Aorta (tissue), 5 donors: Measurements from ENCODE around the gene MRPL3. TPM values are rescaled to one million over a fixed set of nuclear protein-coding genes. Genes with fewer than 3 reads are reported as not detected.

Source experiments
- ATAC-seq: fragments of 200-7000 bp; cut with Tn5 transposase; one replicate; pipeline ENCODE4 v1.9.1; 2022; ENCODE audit warnings: moderate library complexity; ENCODE audit not compliant: low FRiP score
- DNase-seq, 2 donors: peaks; one replicate each; pipeline ENCODE4 v3.0.0-alpha.2; 2020
- H3K27ac ChIP-seq, 2 donors: one replicate each; pipeline ENCODE4 v1.5.1; 2013; ENCODE audit warnings: low read length in 2 of 2, mild to moderate bottlenecking in 2 of 2, moderate library complexity in 2 of 2, control low read depth in 1 of 2, inconsistent platforms in 1 of 2, low read depth in 1 of 2
- H3K27me3 ChIP-seq, 2 donors: one replicate each; pipeline ENCODE4 v1.6.1; 2013; ENCODE audit warnings: control low read depth in 1 of 2, low read length in 1 of 2, mild to moderate bottlenecking in 1 of 2, moderate library complexity in 1 of 2; ENCODE audit not compliant: insufficient read depth in 2 of 2, control insufficient read depth in 1 of 2
- H3K36me3 ChIP-seq, 2 donors: one replicate each; pipeline ENCODE4 v1.6.1; 2013; ENCODE audit warnings: control low read depth in 1 of 2, low read length in 1 of 2, mild to moderate bottlenecking in 1 of 2; ENCODE audit not compliant: insufficient read depth in 2 of 2, control insufficient read depth in 1 of 2
- H3K4me1 ChIP-seq, 2 donors: one replicate each; pipeline ENCODE4 v1.6.1; 2013; ENCODE audit warnings: low read length in 2 of 2, control low read depth in 1 of 2, mild to moderate bottlenecking in 1 of 2, moderate library complexity in 1 of 2; ENCODE audit not compliant: insufficient read depth in 2 of 2, control insufficient read depth in 1 of 2
- H3K4me3 ChIP-seq, 2 donors: one replicate each; pipeline ENCODE4 v1.5.1; 2013; ENCODE audit warnings: low read length in 2 of 2, control low read depth in 1 of 2, mild to moderate bottlenecking in 1 of 2
- H3K9me3 ChIP-seq: one replicate; pipeline ENCODE4 v1.6.1; 2013; ENCODE audit warnings: mild to moderate bottlenecking, low read length; ENCODE audit not compliant: control insufficient read depth
- WGBS, 2 donors: extraction: QIAGEN DNeasy Blood & Tissue Kit; methylation state at CpG; one replicate each; pipeline ENCODE4 v1.1.7; 2013; 5-methylcytosine and 5-hydroxymethylcytosine counted together
- intact Hi-C, 2 donors: fragments of 100-400 bp; cut with DNase I; formaldehyde crosslinking; loops; one replicate each; pipeline versions ENCODE4 v1.14.2 to v1.15.0; 2022
- polyA plus RNA-seq, 2 donors: library from polyadenylated mRNA; stranded (reverse); fragments of 200-250 nt; gene quantifications; one replicate each; pipeline ENCODE4 v1.2.3, GENCODE V29; 2013
- total RNA-seq, 2 donors: library from RNA; stranded (reverse); fragmentation: NEBNext Ultra II Directional; extraction: Animal tissue kit (Norgen Biotek cat#: 25700); gene quantifications; one replicate each; pipeline ENCODE4 v1.2.1, GENCODE V29; 2021
- donor health status: healthy with polysubstance abuse.
- donor health status: Bipolar disorder and iron deficiency.
- donor health status: DM: no; HTN: no; CAD: no.
- donor health status: DM: no; HTN: no; CAD: no.
- donor health status: DM: yes; HTN: yes; CAD: no.

MRPL3 gene
- total and polyA plus RNA-seq, 4 donors: 40.9 to 52.5 (median 48.2) TPM

DNA sequence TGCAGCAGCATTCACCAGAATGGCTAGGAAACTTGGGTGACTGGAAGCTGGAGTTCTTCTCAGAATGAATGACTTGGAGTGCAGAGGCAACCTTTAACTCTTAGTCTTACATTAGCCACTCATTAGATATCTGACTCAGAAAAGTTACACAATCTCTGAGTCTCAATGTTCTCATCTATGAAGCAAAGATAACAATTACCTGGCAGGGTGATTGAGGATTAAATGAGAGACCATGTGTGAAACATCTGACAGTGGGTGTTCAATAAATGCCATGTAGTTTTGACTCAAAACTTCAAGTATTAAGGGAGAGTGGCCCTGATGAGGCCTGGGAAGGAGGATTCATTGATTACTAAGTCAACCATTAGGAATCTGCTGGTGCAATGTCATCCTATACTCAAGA lies 48.3 kb downstream of the MRPL3 start:
- intact Hi-C loops: no loop called here

DNA sequence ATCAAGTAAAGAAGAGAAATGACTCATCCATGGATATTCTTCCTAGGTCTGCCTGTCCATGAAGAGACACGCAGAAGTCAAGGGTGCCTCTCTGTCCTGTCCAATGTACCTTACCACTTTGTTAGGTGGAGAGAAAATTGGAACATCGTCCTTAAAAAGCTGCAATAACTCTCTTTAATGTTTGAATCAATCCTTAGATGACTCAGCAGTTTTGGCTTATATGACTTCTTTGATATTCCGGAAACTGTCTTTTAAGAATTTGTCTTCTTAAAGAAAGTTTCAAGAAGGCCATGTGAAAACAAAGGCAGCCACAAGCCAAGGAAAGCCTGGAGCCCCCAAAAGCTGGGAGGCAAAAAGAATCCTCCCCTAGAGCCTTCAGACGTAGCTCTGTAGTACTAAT lies 49.2 kb downstream of the MRPL3 start:
- Histone ChIP-seq H3K27me3 (no peaks in the 10 kb centered on the region), H3K9me3 (no peaks in the 10 kb centered on the region), H3K27ac (no peak overlapping the region), H3K4me1 (peaks cover 0 to 2% of the 10 kb centered on the region in 2 donors), H3K4me3 (no peak overlapping the region), H3K36me3 (no peaks in the 10 kb centered on the region)
- intact Hi-C loops: no loop called here
- no peak for ATAC-seq
- WGBS, 2 donors: 72 to 74% methylated on average over 4 of the region's 4 CpGs
- no peak for DNase-seq

More for the DNA sequence above, 48.3 kb downstream of the MRPL3 start:
- no peak overlapping the region for H3K27ac ChIP-seq
- no peaks in the 10 kb centered on the region for H3K36me3 ChIP-seq
- DNase-seq (no peak), ATAC-seq (no peak)
- H3K4me3 ChIP-seq: no peak overlapping the region
- H3K4me1 ChIP-seq: peaks cover 0 to 2% of the 10 kb centered on the region in 2 donors
- no peaks in the 10 kb centered on the region for H3K9me3 ChIP-seq
- H3K27me3 ChIP-seq: no peaks in the 10 kb centered on the region

- H3K27me3 ChIP-seq: no peaks in the 10 kb centered on the region
- no peak overlapping the region for H3K27ac ChIP-seq
- no peak overlapping the region for H3K4me3 ChIP-seq
- no peaks in the 10 kb centered on the region for H3K36me3 ChIP-seq
- DNase-seq: no peak
- no peaks in the 10 kb centered on the region for H3K4me1 ChIP-seq
- no peak for ATAC-seq
- 95% methylated on average over 2 of the region's 2 CpGs for WGBS, 2 donors
- no peaks in the 10 kb centered on the region for H3K9me3 ChIP-seq
- intact Hi-C loops: no loop called here
Observed at GRCh38 chr3:131447349-131447748, 55.4 kb downstream of the MRPL3 start.

DNA sequence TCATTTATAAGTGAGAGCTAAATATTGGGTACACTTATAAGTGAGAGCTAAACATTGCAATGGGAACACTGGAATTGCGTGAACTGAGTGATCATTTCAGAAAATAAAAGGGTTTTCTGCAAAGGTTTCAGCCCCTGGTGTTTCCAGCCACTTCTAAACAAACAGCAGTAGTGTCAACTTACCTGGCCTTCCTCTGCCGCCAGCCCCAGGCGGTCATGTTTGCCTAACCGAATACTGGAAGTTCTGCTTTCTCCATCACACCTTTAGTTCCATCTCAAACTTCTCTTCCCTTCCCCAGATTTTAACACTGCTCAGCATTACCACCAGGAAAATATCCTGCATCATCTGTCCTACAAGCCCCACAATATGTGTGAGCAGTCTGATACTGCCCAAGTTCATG lies 58.6 kb downstream of the MRPL3 start:
- no peak for ATAC-seq
- DNase-seq: no peak
- Histone ChIP-seq H3K27ac (no peak overlapping the region), H3K4me1 (no peaks in the 10 kb centered on the region), H3K4me3 (no peak overlapping the region), H3K9me3 (no peaks in the 10 kb centered on the region), H3K27me3 (no peaks in the 10 kb centered on the region), H3K36me3 (no peaks in the 10 kb centered on the region)
- 84 to 89% methylated on average over 4 of the region's 4 CpGs for WGBS, 2 donors
- intact Hi-C loops: loop anchor here in 1 of 2 donors (2.0 kb wide), 1 partner anchor 41 kb away; no protein-coding TSS in a partner anchor

- Histone ChIP-seq H3K9me3 (no peaks in the 10 kb centered on the region), H3K4me3 (no peak overlapping the region), H3K36me3 (no peaks in the 10 kb centered on the region), H3K27ac (no peak overlapping the region), H3K27me3 (no peaks in the 10 kb centered on the region), H3K4me1 (no peaks in the 10 kb centered on the region)
- intact Hi-C loops: no loop called here
- no peak for DNase-seq
- WGBS, 2 donors: 71 to 79% methylated on average over 1 of the region's 1 CpG
- no peak for ATAC-seq
Observed at GRCh38 chr3:131439084-131439483, 63.7 kb downstream of the MRPL3 start.

GRCh38 chr3:131435000-131435399 lies 67.8 kb downstream of the MRPL3 start:
- ATAC-seq (no peak), DNase-seq (no peak)
- no peaks in the 10 kb centered on the region for H3K9me3 ChIP-seq
- no peak overlapping the region for H3K4me3 ChIP-seq
- WGBS, 2 donors: 88 to 93% methylated on average over 1 of the region's 1 CpG
- no peak overlapping the region for H3K27ac ChIP-seq
- H3K36me3 ChIP-seq: no peaks in the 10 kb centered on the region
- H3K27me3 ChIP-seq: no peaks in the 10 kb centered on the region
- H3K4me1 ChIP-seq: no peaks in the 10 kb centered on the region
- intact Hi-C loops: no loop called here

- Histone ChIP-seq H3K9me3 (peaks cover 1% of the 10 kb centered on the region), H3K27me3 (no peaks in the 10 kb centered on the region), H3K27ac (no peak overlapping the region), H3K36me3 (no peaks in the 10 kb centered on the region), H3K4me3 (no peak overlapping the region), H3K4me1 (no peaks in the 10 kb centered on the region)
- no peak for ATAC-seq
- no peak for DNase-seq
- WGBS, 2 donors: 69 to 70% methylated on average over 3 of the region's 3 CpGs
- intact Hi-C loops: no loop called here
Observed at GRCh38 chr3:131432441-131432840, 70.3 kb downstream of the MRPL3 start.

DNA sequence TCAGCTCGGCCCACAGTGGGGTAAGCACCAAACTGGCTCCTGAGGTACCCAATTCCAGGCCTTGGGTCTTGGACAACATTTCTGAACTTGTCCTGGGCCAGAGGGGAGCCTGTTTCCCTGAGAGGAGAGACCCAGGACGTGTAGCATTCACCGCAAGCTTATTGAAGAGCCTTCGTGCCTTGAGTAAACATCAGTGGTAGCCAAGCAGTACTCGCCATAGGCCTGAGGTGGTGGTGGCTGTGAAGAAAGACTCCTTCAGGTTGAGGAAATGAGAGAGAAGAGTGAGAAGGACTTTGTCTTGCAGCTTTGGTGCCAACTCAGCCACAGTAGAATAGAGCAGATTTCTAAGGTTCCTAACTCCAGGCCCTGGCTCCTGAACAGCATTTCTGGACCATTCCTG lies 71.0 kb downstream of the MRPL3 start:
- H3K36me3 ChIP-seq: no peaks in the 10 kb centered on the region
- 60 to 78% methylated on average over 5 of the region's 5 CpGs for WGBS, 2 donors
- intact Hi-C loops: no loop called here
- DNase-seq: no peak
- H3K4me3 ChIP-seq: no peak overlapping the region
- H3K9me3 ChIP-seq: peaks cover 1% of the 10 kb centered on the region
- no peaks in the 10 kb centered on the region for H3K27me3 ChIP-seq
- H3K4me1 ChIP-seq: no peaks in the 10 kb centered on the region
- H3K27ac ChIP-seq: no peak overlapping the region
- ATAC-seq: no peak

DNA sequence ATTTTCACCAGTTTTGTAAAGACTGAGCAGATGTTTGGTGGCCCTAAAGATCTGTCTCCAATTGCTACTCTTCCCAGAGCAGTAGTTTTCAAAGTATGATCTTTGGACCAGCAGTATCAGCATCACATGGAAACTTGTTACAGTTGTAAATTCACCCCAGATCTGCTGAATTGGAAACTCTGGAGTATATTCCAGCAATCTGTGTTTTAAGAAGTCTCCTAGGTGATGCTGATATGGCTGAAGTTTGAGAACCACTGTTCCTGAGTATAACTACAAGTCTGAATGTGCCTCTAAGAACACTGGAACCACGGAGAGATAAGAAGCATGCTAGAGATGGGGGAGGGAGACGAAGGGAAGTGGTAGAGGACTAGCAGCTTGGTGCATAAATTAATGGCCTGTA lies 75.5 kb downstream of the MRPL3 start:
- DNase-seq (no peak), ATAC-seq (no peak)
- Histone ChIP-seq H3K36me3 (no peaks in the 10 kb centered on the region), H3K27ac (no peak overlapping the region), H3K27me3 (no peaks in the 10 kb centered on the region), H3K4me1 (no peaks in the 10 kb centered on the region), H3K4me3 (no peak overlapping the region), H3K9me3 (peaks cover 1% of the 10 kb centered on the region)
- intact Hi-C loops: no loop called here
- 42 to 58% methylated on average over 2 of the region's 2 CpGs for WGBS, 2 donors
